Ascending aorta (tissue), 2 donors: Measurements from ENCODE around the gene PKN1. TPM values are rescaled to one million over a fixed set of nuclear protein-coding genes. Genes with fewer than 3 reads are reported as not detected.
"Not testable (repeated sequence)": the region's sequence is repeated elsewhere in the genome, so short reads cannot be mapped to it uniquely, and the experiment has no call there.

Experiments
- DNase-seq, 2 donors: peaks; one replicate each; pipeline ENCODE4 v3.0.0-alpha.2; 2019; ENCODE audit warnings: low spot score in 2 of 2
- H3K27ac ChIP-seq, 2 donors: fragments of 200-600 bp; sonication (generic); one replicate each; pipeline ENCODE4 v1.5.1; 2016 to 2017; ENCODE audit warnings: mild to moderate bottlenecking in 1 of 2
- H3K27me3 ChIP-seq: fragments of 200-600 bp; sonication (generic); one replicate; pipeline ENCODE4 v1.5.1; 2017
- H3K36me3 ChIP-seq, 2 donors: fragments of 200-600 bp; sonication (generic); one replicate each; pipeline ENCODE4 v1.5.1; 2016
- H3K4me1 ChIP-seq, 2 donors: fragments of 200-600 bp; sonication (generic); one replicate each; pipeline ENCODE4 v1.5.1; 2016 to 2017; ENCODE audit warnings: mild to moderate bottlenecking in 1 of 2
- H3K4me3 ChIP-seq, 2 donors: fragments of 200-600 bp; sonication (generic); one replicate each; pipeline ENCODE4 v1.5.1; 2016 to 2017; ENCODE audit warnings: mild to moderate bottlenecking in 1 of 2
- H3K9me3 ChIP-seq, 2 donors: fragments of 200-600 bp; sonication (generic); one replicate each; pipeline ENCODE4 v1.5.1; 2016
- CTCF ChIP-seq, 3 experiments: fragments of 200-600 bp in 2 of 3; fragments of 450-650 bp in 1 of 3; sonication (generic) in 2 of 3; IDR thresholded peaks; one replicate each; pipeline ENCODE4 v1.5.1; 2016 to 2019; ENCODE audit warnings: antibody characterized with exemption in 3 of 3, mild to moderate bottlenecking in 1 of 3, moderate library complexity in 1 of 3
- intact Hi-C: fragments of 100-400 bp; cut with DNase I; formaldehyde crosslinking; loops from one replicate; pipeline ENCODE4 v1.15.1; 2023
- total RNA-seq: library from RNA; depleted of rRNA; stranded (reverse); fragments of >200 nt; gene quantifications from one replicate; pipeline ENCODE4 v1.1.0, GENCODE V29; 2016

Gene PKN1
- total RNA-seq, 1 donor from 2014 or later: 231 TPM

GRCh38 chr19:14401468-14402195 lies 31.5 kb upstream of the PKN1 start:
- intact Hi-C loops: no loop called here
- Histone ChIP-seq H3K27me3 (no peaks in the 10 kb centered on the region), H3K9me3 (no peaks in the 10 kb centered on the region), H3K4me1 (peaks cover 2 to 7% of the 10 kb centered on the region in 2 donors), H3K27ac (peak overlapping the region; percentile 28 to 75), H3K36me3 (peaks cover 87 to 93% of the 10 kb centered on the region in 2 donors), H3K4me3 (no peak overlapping the region)
- DNase-seq: no peak
- TF ChIP-seq CTCF (IDR thresholded peaks at IDR 0.05): no peak

GRCh38 chr19:14402332-14403144 lies 30.6 kb upstream of the PKN1 start:
- Histone ChIP-seq H3K27me3 (no peaks in the 10 kb centered on the region), H3K4me1 (peaks cover 2 to 8% of the 10 kb centered on the region in 2 donors), H3K9me3 (no peaks in the 10 kb centered on the region), H3K4me3 (no peak overlapping the region), H3K27ac (peak overlapping the region; percentile 28 to 75), H3K36me3 (peaks cover 90 to 95% of the 10 kb centered on the region in 2 donors)
- intact Hi-C loops: no loop called here
- DNase-seq: peak; percentile 43 to 87
- no peak for TF ChIP-seq CTCF (IDR thresholded peaks at IDR 0.05)

GRCh38 chr19:14403145-14403930 lies 29.8 kb upstream of the PKN1 start:
- intact Hi-C loops, DNase-seq, H3K4me3 ChIP-seq, H3K9me3 ChIP-seq, H3K27me3 ChIP-seq, H3K4me1 ChIP-seq: not testable (repeated sequence)
- Histone ChIP-seq H3K36me3 (peaks cover 94 to 98% of the 10 kb centered on the region in 2 donors), H3K27ac (peak overlapping the region in 1 of 2 donors; percentile 75)

- no peak overlapping the region for H3K27ac ChIP-seq
- peaks cover 2 to 8% of the 10 kb centered on the region in 2 donors for H3K4me1 ChIP-seq
- peaks cover 94 to 99% of the 10 kb centered on the region in 2 donors for H3K36me3 ChIP-seq
- TF ChIP-seq CTCF (IDR thresholded peaks at IDR 0.05): no peak
- H3K4me3 ChIP-seq: no peak overlapping the region
- no peaks in the 10 kb centered on the region for H3K9me3 ChIP-seq
- no peaks in the 10 kb centered on the region for H3K27me3 ChIP-seq
- no peak for DNase-seq
- intact Hi-C loops: no loop called here
These were observed 28.8 kb upstream of the PKN1 start for GRCh38 chr19:14404312-14404711.

- Histone ChIP-seq H3K27me3 (no peaks in the 10 kb centered on the region), H3K27ac (peak overlapping the region; percentile 71 to 75), H3K4me1 (peaks cover 2 to 8% of the 10 kb centered on the region in 2 donors), H3K9me3 (no peaks in the 10 kb centered on the region), H3K36me3 (peaks cover 95 to 100% of the 10 kb centered on the region in 2 donors), H3K4me3 (no peak overlapping the region)
- no peak for TF ChIP-seq CTCF (IDR thresholded peaks at IDR 0.05)
- intact Hi-C loops: loop anchor here (5.0 kb wide), 1 partner anchor 58 kb away; no protein-coding TSS in a partner anchor
- DNase-seq: no peak
These were observed 27.7 kb upstream of the PKN1 start for GRCh38 chr19:14405380-14405757.
